Measurements from ENCODE around the gene AGAP3. TPM values are rescaled to one million over a fixed set of nuclear protein-coding genes. Genes with fewer than 3 reads are reported as not detected.

Gene AGAP3
- polyA plus RNA-seq, 3 donors, result 6.4 to 133 (median 6.8) TPM

GRCh38 chr7:151137791-151138152 is 51.5 kb downstream of the AGAP3 start:
- Mint-ChIP-seq H3K9me3 (no peaks in the 10 kb centered on the region), H3K4me1 (no peaks in the 10 kb centered on the region), H3K27me3 (ENCODE audit: low read depth in 3 of 3) (peaks cover 0 to 3% (median 2%) of the 10 kb centered on the region in 3 donors), H3K36me3 (peaks cover 56 to 58% of the 10 kb centered on the region in 2 donors), H3K27ac (no peak overlapping the region), H3K4me3 (no peak overlapping the region)
- TF ChIP-seq, protein P1, sequence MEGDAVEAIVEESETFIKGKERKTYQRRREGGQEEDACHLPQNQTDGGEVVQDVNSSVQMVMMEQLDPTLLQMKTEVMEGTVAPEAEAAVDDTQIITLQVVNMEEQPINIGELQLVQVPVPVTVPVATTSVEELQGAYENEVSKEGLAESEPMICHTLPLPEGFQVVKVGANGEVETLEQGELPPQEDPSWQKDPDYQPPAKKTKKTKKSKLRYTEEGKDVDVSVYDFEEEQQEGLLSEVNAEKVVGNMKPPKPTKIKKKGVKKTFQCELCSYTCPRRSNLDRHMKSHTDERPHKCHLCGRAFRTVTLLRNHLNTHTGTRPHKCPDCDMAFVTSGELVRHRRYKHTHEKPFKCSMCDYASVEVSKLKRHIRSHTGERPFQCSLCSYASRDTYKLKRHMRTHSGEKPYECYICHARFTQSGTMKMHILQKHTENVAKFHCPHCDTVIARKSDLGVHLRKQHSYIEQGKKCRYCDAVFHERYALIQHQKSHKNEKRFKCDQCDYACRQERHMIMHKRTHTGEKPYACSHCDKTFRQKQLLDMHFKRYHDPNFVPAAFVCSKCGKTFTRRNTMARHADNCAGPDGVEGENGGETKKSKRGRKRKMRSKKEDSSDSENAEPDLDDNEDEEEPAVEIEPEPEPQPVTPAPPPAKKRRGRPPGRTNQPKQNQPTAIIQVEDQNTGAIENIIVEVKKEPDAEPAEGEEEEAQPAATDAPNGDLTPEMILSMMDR (IDR thresholded peaks at IDR 0.05), result no peak
- 96% methylated on average over 6 of the region's 11 CpGs for WGBS (ENCODE audit: insufficient coverage)
- H3K27ac ChIP-seq (ENCODE audit: low read depth in 1 of 2, low read length in 2 of 2), result no peak overlapping the region
- H4K20me1 ChIP-seq (ENCODE audit: insufficient read depth, low read length), result peaks cover 4% of the 10 kb centered on the region
- no peak overlapping the region for H2AFZ ChIP-seq (ENCODE audit: insufficient read depth, low read depth, low read length, poor library complexity, severe bottlenecking)
- H3K9me3 ChIP-seq (replicated peaks in 1 of 2; ENCODE audit: control insufficient read depth in 1 of 2, insufficient read depth in 1 of 2, low read length in 2 of 2), result no peaks in the 10 kb centered on the region
- no peak overlapping the region for H3K4me3 ChIP-seq (replicated peaks in 1 of 3; ENCODE audit: low read depth in 2 of 3, low read length in 3 of 3)
- H3K9ac ChIP-seq (ENCODE audit: insufficient read depth, low read length, poor library complexity, severe bottlenecking), result no peak overlapping the region
- DNase-seq, result no peak
- H3K27me3 ChIP-seq (ENCODE audit: control insufficient read depth in 2 of 2, insufficient read depth in 2 of 2, low read length in 2 of 2), result no peaks in the 10 kb centered on the region
- intact Hi-C loops (cut with micrococcal nuclease), result no loop called here
- no peaks in the 10 kb centered on the region for H3K79me2 ChIP-seq (ENCODE audit: insufficient read depth, low read length)
- H3K4me1 ChIP-seq (ENCODE audit: control insufficient read depth in 1 of 2, insufficient read depth in 2 of 2, low read length in 2 of 2), result no peaks in the 10 kb centered on the region
- peaks cover 44 to 76% of the 10 kb centered on the region in 2 donors for H3K36me3 ChIP-seq (replicated peaks in 1 of 2; ENCODE audit: control insufficient read depth in 1 of 2, insufficient read depth in 2 of 2, low read length in 2 of 2)
- H3K4me2 ChIP-seq (replicated peaks; ENCODE audit: extremely low read depth, low read length, poor library complexity, severe bottlenecking), result no peak overlapping the region

DNA sequence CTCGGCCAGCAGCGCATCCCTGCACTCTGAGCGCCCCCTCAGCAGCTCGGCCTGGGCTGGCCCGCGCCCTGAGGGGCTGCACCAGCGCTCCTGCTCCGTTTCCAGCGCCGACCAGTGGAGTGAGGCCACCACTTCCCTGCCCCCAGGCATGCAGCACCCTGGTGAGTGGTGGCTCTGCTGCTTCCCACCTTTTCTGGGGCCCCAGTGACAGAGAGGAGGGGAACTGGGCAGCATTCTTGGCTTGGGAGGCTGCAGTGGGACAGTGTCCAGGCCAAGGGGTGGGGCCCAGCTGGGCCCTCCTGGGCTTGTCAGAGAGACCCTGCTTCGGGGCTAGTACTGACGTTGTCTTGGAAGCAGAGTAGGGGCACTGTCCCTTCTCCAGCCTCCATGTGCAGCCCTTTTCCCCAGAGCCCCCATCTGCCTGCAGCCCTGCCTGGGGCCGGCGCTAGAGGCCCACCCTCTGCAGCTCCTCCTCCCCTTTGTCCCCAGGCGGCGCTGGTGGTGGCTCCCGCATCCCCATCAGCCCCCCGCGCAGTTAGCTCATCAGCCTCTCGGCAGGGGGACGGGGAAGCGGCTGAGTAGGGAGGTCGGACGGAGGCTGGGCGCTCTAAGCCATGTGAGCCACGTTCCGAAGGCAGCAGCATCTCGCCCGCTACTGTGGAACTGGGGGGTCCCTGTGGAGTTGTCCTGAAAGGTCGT is 52.0 kb downstream of the AGAP3 start:
- Mint-ChIP-seq H3K36me3 (peaks cover 58 to 63% of the 10 kb centered on the region in 2 donors), H3K27me3 (ENCODE audit: low read depth in 3 of 3) (peaks cover 0 to 3% (median 2%) of the 10 kb centered on the region in 3 donors), H3K4me3 (no peak overlapping the region), H3K9me3 (no peaks in the 10 kb centered on the region), H3K4me1 (no peaks in the 10 kb centered on the region), H3K27ac (no peak overlapping the region)
- no peak for DNase-seq
- intact Hi-C loops (cut with micrococcal nuclease), result no loop called here
- Histone ChIP-seq H3K27me3 (ENCODE audit: control insufficient read depth in 2 of 2, insufficient read depth in 2 of 2, low read length in 2 of 2) (no peaks in the 10 kb centered on the region), H3K4me1 (ENCODE audit: control insufficient read depth in 1 of 2, insufficient read depth in 2 of 2, low read length in 2 of 2) (no peaks in the 10 kb centered on the region), H2AFZ (ENCODE audit: insufficient read depth, low read depth, low read length, poor library complexity, severe bottlenecking) (no peak overlapping the region), H3K9me3 (replicated peaks in 1 of 2; ENCODE audit: control insufficient read depth in 1 of 2, insufficient read depth in 1 of 2, low read length in 2 of 2) (no peaks in the 10 kb centered on the region), H4K20me1 (ENCODE audit: insufficient read depth, low read length) (peaks cover 4% of the 10 kb centered on the region), H3K4me3 (replicated peaks in 1 of 3; ENCODE audit: low read depth in 2 of 3, low read length in 3 of 3) (no peak overlapping the region), H3K36me3 (replicated peaks in 1 of 2; ENCODE audit: control insufficient read depth in 1 of 2, insufficient read depth in 2 of 2, low read length in 2 of 2) (peaks cover 49 to 78% of the 10 kb centered on the region in 2 donors), H3K9ac (ENCODE audit: insufficient read depth, low read length, poor library complexity, severe bottlenecking) (no peak overlapping the region), H3K79me2 (ENCODE audit: insufficient read depth, low read length) (no peaks in the 10 kb centered on the region), H3K4me2 (replicated peaks; ENCODE audit: extremely low read depth, low read length, poor library complexity, severe bottlenecking) (no peak overlapping the region), H3K27ac (ENCODE audit: low read depth in 1 of 2, low read length in 2 of 2) (no peak overlapping the region)
- 96% methylated on average over 21 of the region's 30 CpGs for WGBS (ENCODE audit: insufficient coverage)
- TF ChIP-seq, protein P1 (IDR thresholded peaks at IDR 0.05), result no peak

Data from CD14-positive monocyte (primary cell).